Subcutaneous abdominal adipose tissue (tissue), 5 donors: ENCODE results near the gene ATP10A.

ENCODE experiments used
- H3K27ac ChIP-seq: one replicate; pipeline ENCODE4 v1.7.0; 2013; ENCODE audit warnings: low read depth, mild to moderate bottlenecking, inconsistent platforms, low read length, moderate library complexity
- H3K27me3 ChIP-seq, 5 donors: one replicate each; pipeline ENCODE4 v1.7.0; 2013; ENCODE audit warnings: low read length in 5 of 5, inconsistent platforms in 1 of 5; ENCODE audit not compliant: control insufficient read depth in 5 of 5, insufficient read depth in 4 of 5
- H3K36me3 ChIP-seq, 5 donors: one replicate each; pipeline ENCODE4 v1.7.0; 2013; ENCODE audit warnings: low read length in 5 of 5; ENCODE audit not compliant: control insufficient read depth in 5 of 5, insufficient read depth in 5 of 5
- H3K4me1 ChIP-seq, 5 donors: one replicate each; pipeline ENCODE4 v1.7.0; 2013; ENCODE audit warnings: low read length in 5 of 5, mild to moderate bottlenecking in 3 of 5, moderate library complexity in 1 of 5; ENCODE audit not compliant: control insufficient read depth in 5 of 5, insufficient read depth in 5 of 5
- H3K4me3 ChIP-seq, 5 donors: one replicate each; pipeline ENCODE4 v1.7.0; 2013; ENCODE audit warnings: low read length in 5 of 5, low read depth in 1 of 5
- H3K9ac ChIP-seq, 5 donors: one replicate each; pipeline ENCODE4 v1.7.0; 2013; ENCODE audit warnings: low read length in 5 of 5, mild to moderate bottlenecking in 4 of 5, moderate library complexity in 3 of 5
- H3K9me3 ChIP-seq, 5 donors: one replicate each; pipeline ENCODE4 v1.7.0; 2013; ENCODE audit warnings: low read length in 5 of 5; ENCODE audit not compliant: control insufficient read depth in 5 of 5
- donor health status: healthy.
- donor health status: healthy.
- donor health status: healthy.
- donor health status: healthy.
- donor health status: healthy.

Gene ATP10A

GRCh38 chr15:25799906-25800700 lies 63.0 kb downstream of the ATP10A start:
- Histone ChIP-seq H3K27me3 (no peaks in the 10 kb centered on the region), H3K9ac (no peak overlapping the region), H3K27ac (no peak overlapping the region), H3K36me3 (peaks cover 0 to 3% (median 0%) of the 10 kb centered on the region in 5 donors), H3K9me3 (no peaks in the 10 kb centered on the region), H3K4me3 (no peak overlapping the region), H3K4me1 (peaks cover 0 to 49% (median 40%) of the 10 kb centered on the region in 5 donors)

- no peaks in the 10 kb centered on the region for H3K9me3 ChIP-seq
- H3K36me3 ChIP-seq = no peaks in the 10 kb centered on the region
- peak overlapping the region in 1 of 5 donors; percentile 2 for H3K4me3 ChIP-seq
- H3K4me1 ChIP-seq = peaks cover 0 to 49% (median 40%) of the 10 kb centered on the region in 5 donors
- peak overlapping the region in 1 of 5 donors; percentile 1 for H3K9ac ChIP-seq
- peak overlapping the region; percentile 30 for H3K27ac ChIP-seq
- H3K27me3 ChIP-seq = no peaks in the 10 kb centered on the region
These were observed 64.9 kb downstream of the ATP10A start for GRCh38 chr15:25797936-25798901.

GRCh38 chr15:25797511-25797935 lies 65.6 kb downstream of the ATP10A start:
- Histone ChIP-seq H3K9ac (peak overlapping the region in 1 of 5 donors; percentile 1), H3K27ac (peak overlapping the region; percentile 30), H3K27me3 (no peaks in the 10 kb centered on the region), H3K36me3 (no peaks in the 10 kb centered on the region), H3K9me3 (no peaks in the 10 kb centered on the region), H3K4me1 (peaks cover 0 to 48% (median 39%) of the 10 kb centered on the region in 5 donors), H3K4me3 (no peak overlapping the region)

- H3K9me3 ChIP-seq = no peaks in the 10 kb centered on the region
- H3K4me1 ChIP-seq = peaks cover 0 to 43% (median 34%) of the 10 kb centered on the region in 5 donors
- H3K27me3 ChIP-seq = no peaks in the 10 kb centered on the region
- H3K27ac ChIP-seq = peak overlapping the region; percentile 30
- no peaks in the 10 kb centered on the region for H3K36me3 ChIP-seq
- peak overlapping the region in 1 of 5 donors; percentile 29 for H3K9ac ChIP-seq
- no peak overlapping the region for H3K4me3 ChIP-seq
These were observed 66.1 kb downstream of the ATP10A start for GRCh38 chr15:25797035-25797434.

GRCh38 chr15:25796395-25796794 lies 66.7 kb downstream of the ATP10A start:
- Histone ChIP-seq H3K27ac (no peak overlapping the region), H3K36me3 (no peaks in the 10 kb centered on the region), H3K9ac (no peak overlapping the region), H3K4me3 (no peak overlapping the region), H3K27me3 (no peaks in the 10 kb centered on the region), H3K9me3 (no peaks in the 10 kb centered on the region), H3K4me1 (peaks cover 0 to 37% (median 29%) of the 10 kb centered on the region in 5 donors)

GRCh38 chr15:25795712-25796111 lies 67.4 kb downstream of the ATP10A start:
- Histone ChIP-seq H3K4me1 (peaks cover 0 to 38% (median 28%) of the 10 kb centered on the region in 5 donors), H3K36me3 (no peaks in the 10 kb centered on the region), H3K27me3 (no peaks in the 10 kb centered on the region), H3K27ac (no peak overlapping the region), H3K9ac (no peak overlapping the region), H3K9me3 (no peaks in the 10 kb centered on the region), H3K4me3 (peak overlapping the region in 1 of 5 donors; percentile 17)

- H3K4me1 ChIP-seq = peaks cover 1 to 38% (median 34%) of the 10 kb centered on the region in 5 donors
- no peak overlapping the region for H3K9ac ChIP-seq
- no peaks in the 10 kb centered on the region for H3K36me3 ChIP-seq
- H3K4me3 ChIP-seq = no peak overlapping the region
- no peaks in the 10 kb centered on the region for H3K9me3 ChIP-seq
- no peak overlapping the region for H3K27ac ChIP-seq
- H3K27me3 ChIP-seq = no peaks in the 10 kb centered on the region
These were observed 68.1 kb downstream of the ATP10A start for GRCh38 chr15:25795061-25795460.

GRCh38 chr15:25793354-25794050 lies 69.6 kb downstream of the ATP10A start:
- Histone ChIP-seq H3K27me3 (no peaks in the 10 kb centered on the region), H3K27ac (no peak overlapping the region), H3K9ac (no peak overlapping the region), H3K9me3 (no peaks in the 10 kb centered on the region), H3K4me1 (peaks cover 11 to 48% (median 45%) of the 10 kb centered on the region in 5 donors), H3K4me3 (no peak overlapping the region), H3K36me3 (no peaks in the 10 kb centered on the region)

GRCh38 chr15:25792128-25792527 lies 71.0 kb downstream of the ATP10A start:
- no peaks in the 10 kb centered on the region for H3K9me3 ChIP-seq
- H3K27me3 ChIP-seq = no peaks in the 10 kb centered on the region
- H3K9ac ChIP-seq = no peak overlapping the region
- peaks cover 13 to 49% (median 44%) of the 10 kb centered on the region in 5 donors for H3K4me1 ChIP-seq
- H3K36me3 ChIP-seq = no peaks in the 10 kb centered on the region
- H3K27ac ChIP-seq = no peak overlapping the region
- H3K4me3 ChIP-seq = no peak overlapping the region
